Measurements from ENCODE around the gene BEST2.
A peak's percentile ranks its signal among the peaks of the same experiment; 100 is the strongest.
"Not testable (repeated sequence)": the region's sequence is repeated elsewhere in the genome, so short reads cannot be mapped to it uniquely, and the experiment has no call there.

BEST2 gene

DNA sequence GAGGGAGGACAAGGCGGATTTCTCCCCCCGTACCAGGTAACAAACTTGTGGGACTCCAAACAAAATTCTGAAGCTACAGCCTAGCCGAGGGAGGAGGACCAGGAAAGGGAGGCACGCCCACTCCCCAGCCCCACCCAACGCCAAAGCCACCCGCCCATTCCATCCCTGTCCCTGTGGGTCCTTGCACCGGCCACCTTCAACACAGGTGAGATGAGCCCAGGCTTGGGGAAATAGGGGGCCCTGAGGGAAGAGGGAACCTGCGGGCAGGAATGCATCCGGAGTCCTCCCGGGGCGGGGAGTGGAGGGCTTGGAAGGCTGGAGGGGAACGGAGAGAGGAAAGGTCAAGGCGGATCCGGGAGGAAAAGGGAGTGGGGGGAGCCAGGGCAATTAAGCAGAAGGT, at the start of gene BEST2:
BEST2 (plus strand) TSS at position 157 of the 400 bp plus-strand sequence. CDS start 802 bp downstream, outside the sequence.
- peaks cover 12 to 25% of the 10 kb centered on the region in 2 donors for H3K27me3 ChIP-seq (ENCODE audit: control insufficient read depth in 2 of 2, insufficient read depth in 2 of 2, low read length in 2 of 2)
- H3K27ac ChIP-seq (ENCODE audit: low read depth in 2 of 2, low read length in 2 of 2), result peak within 1 kb of the TSS; percentile 51 to 74
- peak within 1 kb of the TSS; percentile 26 to 49 for H3K4me3 ChIP-seq (ENCODE audit: low read length in 2 of 2)
- peaks cover 2 to 16% of the 10 kb centered on the region in 2 donors for H3K4me1 ChIP-seq (ENCODE audit: control insufficient read depth in 2 of 2, insufficient read depth in 2 of 2, low read length in 2 of 2)
- H3K9ac ChIP-seq (ENCODE audit: low read depth in 1 of 2, low read length in 2 of 2), result peak within 1 kb of the TSS in 1 of 2 donors; percentile 29
- H3K36me3 ChIP-seq (ENCODE audit: control insufficient read depth in 2 of 2, insufficient read depth in 2 of 2, low read length in 2 of 2), result peaks cover 10 to 14% of the 10 kb centered on the region in 2 donors
- peaks cover 3 to 5% of the 10 kb centered on the region in 2 donors for H3K9me3 ChIP-seq (ENCODE audit: control insufficient read depth in 2 of 2, low read length in 2 of 2)

DNA sequence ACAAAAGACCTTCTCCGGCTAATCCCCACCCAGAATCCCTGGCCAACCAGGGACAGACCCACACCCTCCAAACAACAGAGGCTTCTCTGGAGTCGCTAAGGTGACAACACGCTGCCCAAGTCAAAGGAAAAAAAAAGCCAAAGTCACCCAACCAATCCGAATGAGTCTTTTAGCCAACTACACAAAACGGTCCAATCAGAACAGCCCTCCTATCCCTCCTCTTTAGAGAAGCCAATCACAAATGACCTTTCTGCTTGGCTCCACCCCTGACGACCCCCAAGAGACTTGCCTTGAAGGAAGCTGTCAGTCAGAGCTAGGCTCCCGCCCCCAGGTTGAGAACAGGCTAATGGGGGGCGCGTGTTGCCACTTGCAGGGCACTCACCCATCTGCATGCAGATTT, 48.5 kb upstream of the BEST2 start:
- Histone ChIP-seq H3K27ac (ENCODE audit: low read depth in 2 of 2, low read length in 2 of 2) (no peak overlapping the region), H3K9me3 (ENCODE audit: control insufficient read depth in 2 of 2, low read length in 2 of 2) (no peaks in the 10 kb centered on the region), H3K4me3 (ENCODE audit: low read length in 2 of 2) (no peak overlapping the region), H3K27me3 (ENCODE audit: control insufficient read depth in 2 of 2, insufficient read depth in 2 of 2, low read length in 2 of 2) (no peaks in the 10 kb centered on the region), H3K4me1 (ENCODE audit: control insufficient read depth in 2 of 2, insufficient read depth in 2 of 2, low read length in 2 of 2) (no peaks in the 10 kb centered on the region), H3K36me3 (ENCODE audit: control insufficient read depth in 2 of 2, insufficient read depth in 2 of 2, low read length in 2 of 2) (peaks cover 48 to 65% of the 10 kb centered on the region in 2 donors), H3K9ac (ENCODE audit: low read depth in 1 of 2, low read length in 2 of 2) (no peak overlapping the region)

DNA sequence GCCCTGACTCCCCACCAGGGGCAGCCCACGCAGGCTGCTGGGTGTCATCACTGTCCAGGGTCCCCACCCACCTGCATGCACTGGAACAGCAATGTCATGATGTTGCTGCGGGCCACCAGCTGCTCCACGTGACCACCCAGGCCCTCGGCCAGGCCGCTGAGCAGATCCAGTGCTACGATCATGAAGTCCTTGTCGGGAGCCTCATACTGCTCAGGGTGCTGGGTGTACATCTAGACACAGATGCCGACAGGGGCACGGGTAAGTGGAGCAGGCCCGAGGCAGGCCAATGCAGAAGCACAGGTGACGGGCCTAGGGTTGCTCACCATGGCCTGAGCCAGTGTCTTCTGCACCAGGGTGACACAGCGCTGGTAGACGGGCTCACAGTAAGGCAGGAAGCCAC, 46.4 kb upstream of the BEST2 start:
- H3K36me3 ChIP-seq (ENCODE audit: control insufficient read depth in 2 of 2, insufficient read depth in 2 of 2, low read length in 2 of 2), result peaks cover 56 to 68% of the 10 kb centered on the region in 2 donors
- H3K9ac ChIP-seq (ENCODE audit: low read depth in 1 of 2, low read length in 2 of 2), result no peak overlapping the region

DNA sequence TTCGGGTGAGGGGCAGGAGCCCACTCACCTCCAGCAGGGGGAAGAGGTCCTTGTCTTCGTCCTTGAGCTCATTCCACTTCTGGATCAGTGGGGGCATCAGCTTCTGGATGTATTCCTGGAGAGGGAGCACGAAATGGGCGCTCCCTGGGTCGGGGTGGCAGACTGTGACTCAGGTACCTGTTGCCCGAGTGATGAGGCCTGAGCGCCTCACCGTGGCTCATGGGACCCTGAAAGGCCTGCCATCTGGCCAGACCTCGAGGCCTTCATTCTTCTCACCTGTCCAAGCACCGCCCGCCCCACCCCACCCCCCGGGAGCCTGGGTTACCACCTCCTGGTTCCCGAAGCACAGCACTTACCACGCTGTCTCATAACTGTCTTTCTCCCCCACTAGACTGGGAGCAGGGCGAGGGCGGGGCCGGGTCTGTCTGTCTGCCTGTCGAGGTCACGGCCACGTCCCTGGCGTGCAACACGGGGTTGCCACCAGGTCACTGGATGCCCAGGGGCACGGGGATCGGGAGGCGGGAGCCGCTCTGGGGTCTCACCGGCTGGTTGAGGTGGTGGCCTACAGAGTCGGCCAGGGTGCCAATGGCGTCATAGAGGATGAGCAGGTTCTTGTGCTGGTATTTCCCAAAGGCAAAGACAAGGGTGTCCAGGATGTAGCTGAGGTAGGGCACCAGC, 45.8 kb upstream of the BEST2 start:
- H3K27ac ChIP-seq (ENCODE audit: low read depth in 2 of 2, low read length in 2 of 2), result no peak overlapping the region
- no peak overlapping the region for H3K4me3 ChIP-seq (ENCODE audit: low read length in 2 of 2)
- no peaks in the 10 kb centered on the region for H3K4me1 ChIP-seq (ENCODE audit: control insufficient read depth in 2 of 2, insufficient read depth in 2 of 2, low read length in 2 of 2)
- H3K36me3 ChIP-seq (ENCODE audit: control insufficient read depth in 2 of 2, insufficient read depth in 2 of 2, low read length in 2 of 2), result peaks cover 60 to 69% of the 10 kb centered on the region in 2 donors
- H3K27me3 ChIP-seq (ENCODE audit: control insufficient read depth in 2 of 2, insufficient read depth in 2 of 2, low read length in 2 of 2), result no peaks in the 10 kb centered on the region
- H3K9ac ChIP-seq (ENCODE audit: low read depth in 1 of 2, low read length in 2 of 2), result no peak overlapping the region
- H3K9me3 ChIP-seq (ENCODE audit: control insufficient read depth in 2 of 2, low read length in 2 of 2), result no peaks in the 10 kb centered on the region

More for the DNA sequence above, 46.4 kb upstream of the BEST2 start:
- no peaks in the 10 kb centered on the region for H3K4me1 ChIP-seq (ENCODE audit: control insufficient read depth in 2 of 2, insufficient read depth in 2 of 2, low read length in 2 of 2)
- no peak overlapping the region for H3K27ac ChIP-seq (ENCODE audit: low read depth in 2 of 2, low read length in 2 of 2)
- H3K9me3 ChIP-seq (ENCODE audit: control insufficient read depth in 2 of 2, low read length in 2 of 2), result no peaks in the 10 kb centered on the region
- no peaks in the 10 kb centered on the region for H3K27me3 ChIP-seq (ENCODE audit: control insufficient read depth in 2 of 2, insufficient read depth in 2 of 2, low read length in 2 of 2)
- H3K4me3 ChIP-seq (ENCODE audit: low read length in 2 of 2), result no peak overlapping the region

DNA sequence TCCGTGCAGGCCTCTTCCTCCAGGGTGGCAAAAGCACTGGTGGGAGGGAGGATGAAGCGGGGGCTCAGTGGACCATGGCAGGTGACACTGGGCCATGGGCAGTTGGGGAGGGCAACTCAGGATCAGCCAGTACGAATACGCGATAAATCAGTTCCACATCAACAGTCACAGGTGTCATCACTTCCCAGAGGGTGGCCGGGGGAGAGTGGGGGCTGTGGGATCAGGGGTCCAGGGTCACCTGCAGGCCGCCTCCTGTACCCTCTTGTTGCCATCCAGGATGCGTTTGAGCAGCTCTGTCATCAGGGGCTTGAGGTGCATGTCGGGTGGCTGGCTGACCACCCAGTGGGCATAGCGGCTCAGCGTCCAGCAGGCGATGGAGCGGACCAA, 45.3 kb upstream of the BEST2 start:
- Histone ChIP-seq H3K4me3 (ENCODE audit: low read length in 2 of 2) (no peak overlapping the region), H3K27ac (ENCODE audit: low read depth in 2 of 2, low read length in 2 of 2) (no peak overlapping the region), H3K27me3 (ENCODE audit: control insufficient read depth in 2 of 2, insufficient read depth in 2 of 2, low read length in 2 of 2) (no peaks in the 10 kb centered on the region), H3K36me3 (ENCODE audit: control insufficient read depth in 2 of 2, insufficient read depth in 2 of 2, low read length in 2 of 2) (peaks cover 58 to 68% of the 10 kb centered on the region in 2 donors), H3K9ac (ENCODE audit: low read depth in 1 of 2, low read length in 2 of 2) (no peak overlapping the region), H3K4me1 (ENCODE audit: control insufficient read depth in 2 of 2, insufficient read depth in 2 of 2, low read length in 2 of 2) (no peaks in the 10 kb centered on the region), H3K9me3 (ENCODE audit: control insufficient read depth in 2 of 2, low read length in 2 of 2) (no peaks in the 10 kb centered on the region)

DNA sequence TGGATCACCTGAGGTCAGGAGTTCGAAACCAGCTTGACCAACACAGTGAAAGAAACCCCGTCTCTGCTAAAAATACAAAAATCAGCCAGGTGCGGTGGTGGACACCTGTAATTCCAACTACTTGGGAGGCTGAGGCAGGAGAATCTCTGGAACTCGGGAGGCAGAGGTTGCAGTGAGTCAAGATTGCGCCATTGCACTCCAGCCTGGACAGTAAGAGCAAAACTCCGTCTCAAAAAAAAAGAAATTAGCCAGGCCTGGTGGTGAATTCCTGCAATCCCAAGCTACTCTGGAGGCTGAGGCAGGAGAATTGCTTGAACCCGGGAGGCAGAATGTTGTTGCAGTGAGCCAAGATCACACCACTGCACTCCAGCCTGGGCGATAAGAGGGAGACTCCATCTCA, 43.0 kb upstream of the BEST2 start:
- Histone ChIP-seq H3K9me3 (ENCODE audit: control insufficient read depth in 2 of 2, low read length in 2 of 2) (no peaks in the 10 kb centered on the region), H3K4me3 (ENCODE audit: low read length in 2 of 2) (no peak overlapping the region), H3K9ac (ENCODE audit: low read depth in 1 of 2, low read length in 2 of 2) (no peak overlapping the region), H3K27me3 (ENCODE audit: control insufficient read depth in 2 of 2, insufficient read depth in 2 of 2, low read length in 2 of 2) (no peaks in the 10 kb centered on the region), H3K36me3 (ENCODE audit: control insufficient read depth in 2 of 2, insufficient read depth in 2 of 2, low read length in 2 of 2) (peaks cover 44 to 61% of the 10 kb centered on the region in 2 donors), H3K4me1 (ENCODE audit: control insufficient read depth in 2 of 2, insufficient read depth in 2 of 2, low read length in 2 of 2) (no peaks in the 10 kb centered on the region), H3K27ac (ENCODE audit: low read depth in 2 of 2, low read length in 2 of 2) (no peak overlapping the region)

DNA sequence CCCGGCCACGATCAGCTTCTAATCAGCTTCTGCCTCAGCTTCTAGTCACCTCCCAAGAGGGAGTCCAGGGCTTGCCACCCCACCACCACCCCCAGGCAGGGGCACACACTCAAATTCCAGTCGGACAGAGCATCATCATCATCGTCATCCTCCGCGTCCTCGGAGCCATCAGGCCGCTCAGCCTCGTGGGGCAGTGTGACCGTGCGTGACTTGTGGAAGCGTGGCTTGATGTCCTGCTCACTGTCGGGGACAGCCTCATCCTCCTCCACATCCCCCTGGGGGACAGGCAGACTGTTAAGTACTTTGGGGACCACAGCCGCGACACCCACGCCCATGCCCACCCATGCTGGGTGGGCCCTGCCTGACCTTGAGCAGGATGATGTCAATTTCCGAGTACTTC, 40.4 kb upstream of the BEST2 start:
- Histone ChIP-seq H3K4me3 (ENCODE audit: low read length in 2 of 2) (no peak overlapping the region), H3K9ac (ENCODE audit: low read depth in 1 of 2, low read length in 2 of 2) (no peak overlapping the region), H3K9me3 (ENCODE audit: control insufficient read depth in 2 of 2, low read length in 2 of 2) (no peaks in the 10 kb centered on the region), H3K27ac (ENCODE audit: low read depth in 2 of 2, low read length in 2 of 2) (no peak overlapping the region), H3K27me3 (ENCODE audit: control insufficient read depth in 2 of 2, insufficient read depth in 2 of 2, low read length in 2 of 2) (no peaks in the 10 kb centered on the region), H3K36me3 (ENCODE audit: control insufficient read depth in 2 of 2, insufficient read depth in 2 of 2, low read length in 2 of 2) (peaks cover 41 to 60% of the 10 kb centered on the region in 2 donors), H3K4me1 (ENCODE audit: control insufficient read depth in 2 of 2, insufficient read depth in 2 of 2, low read length in 2 of 2) (no peaks in the 10 kb centered on the region)

DNA sequence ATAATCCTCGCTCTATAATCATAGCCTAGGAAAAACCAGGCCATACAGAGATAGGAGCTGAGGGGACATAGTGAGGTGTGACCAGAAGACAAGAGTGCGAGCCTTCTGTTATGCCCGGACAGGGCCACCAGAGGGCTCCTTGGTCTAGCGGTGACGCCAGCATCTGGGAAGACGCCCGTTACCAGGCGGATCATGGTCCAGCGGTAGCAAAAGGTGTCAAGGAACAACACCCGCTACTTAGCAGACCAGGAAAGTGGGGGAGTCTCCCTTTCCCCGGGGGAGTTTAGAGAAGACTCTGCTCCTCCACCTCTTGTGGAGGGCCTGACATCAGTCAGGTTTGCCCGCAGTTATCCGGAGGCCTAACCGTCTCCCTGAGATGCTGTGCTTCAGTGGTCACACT, 39.5 kb upstream of the BEST2 start:
- peaks cover 39 to 59% of the 10 kb centered on the region in 2 donors for H3K36me3 ChIP-seq (ENCODE audit: control insufficient read depth in 2 of 2, insufficient read depth in 2 of 2, low read length in 2 of 2)
- H3K4me3 ChIP-seq (ENCODE audit: low read length in 2 of 2); H3K27ac ChIP-seq (ENCODE audit: low read depth in 2 of 2, low read length in 2 of 2); H3K4me1 ChIP-seq (ENCODE audit: control insufficient read depth in 2 of 2, insufficient read depth in 2 of 2, low read length in 2 of 2); H3K9me3 ChIP-seq (ENCODE audit: control insufficient read depth in 2 of 2, low read length in 2 of 2); H3K27me3 ChIP-seq (ENCODE audit: control insufficient read depth in 2 of 2, insufficient read depth in 2 of 2, low read length in 2 of 2); H3K9ac ChIP-seq (ENCODE audit: low read depth in 1 of 2, low read length in 2 of 2): not testable (repeated sequence)

DNA sequence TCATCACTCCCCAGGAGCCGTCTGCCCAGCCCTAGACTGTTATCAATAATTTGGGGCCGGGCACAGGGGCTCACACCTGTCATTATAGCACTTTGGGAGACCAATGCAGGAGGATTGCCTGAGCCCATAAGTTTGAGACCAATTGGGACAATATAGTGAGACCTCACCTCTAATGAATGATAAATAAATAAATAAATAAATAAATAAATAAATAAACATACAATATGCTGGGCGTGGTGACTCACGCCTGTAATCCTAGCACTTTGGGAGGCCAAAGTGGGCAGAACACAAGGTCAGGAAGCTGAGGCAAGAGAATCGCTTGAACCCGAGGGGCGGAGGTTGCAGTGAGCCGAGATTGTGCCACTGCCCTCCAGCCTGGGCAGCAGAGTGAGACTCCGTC, 38.3 kb upstream of the BEST2 start:
- peaks cover 39 to 59% of the 10 kb centered on the region in 2 donors for H3K36me3 ChIP-seq (ENCODE audit: control insufficient read depth in 2 of 2, insufficient read depth in 2 of 2, low read length in 2 of 2)
- not testable (repeated sequence) for H3K4me3 ChIP-seq (ENCODE audit: low read length in 2 of 2); H3K27ac ChIP-seq (ENCODE audit: low read depth in 2 of 2, low read length in 2 of 2); H3K4me1 ChIP-seq (ENCODE audit: control insufficient read depth in 2 of 2, insufficient read depth in 2 of 2, low read length in 2 of 2); H3K9ac ChIP-seq (ENCODE audit: low read depth in 1 of 2, low read length in 2 of 2); H3K27me3 ChIP-seq (ENCODE audit: control insufficient read depth in 2 of 2, insufficient read depth in 2 of 2, low read length in 2 of 2); H3K9me3 ChIP-seq (ENCODE audit: control insufficient read depth in 2 of 2, low read length in 2 of 2)

DNA sequence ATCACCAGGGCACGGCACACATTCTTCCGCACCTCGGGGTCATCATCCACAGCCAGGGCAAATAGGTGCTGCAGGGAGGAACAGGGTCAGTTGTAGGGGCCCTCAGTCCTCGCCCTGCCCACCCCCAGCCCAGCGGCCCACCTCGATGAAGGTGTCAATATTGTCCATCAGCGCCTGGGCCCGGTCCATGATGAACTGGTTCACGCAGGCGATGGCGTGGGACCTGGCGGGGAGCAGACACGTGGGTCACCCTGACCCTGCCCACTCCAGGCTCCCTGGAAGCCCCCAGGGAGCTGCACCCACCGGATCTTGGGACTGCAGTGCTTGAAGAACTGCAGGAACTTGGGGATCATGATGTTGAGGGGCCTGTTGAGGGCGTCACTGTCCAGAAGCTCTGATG, 36.5 kb upstream of the BEST2 start:
- H3K4me1 ChIP-seq (ENCODE audit: control insufficient read depth in 2 of 2, insufficient read depth in 2 of 2, low read length in 2 of 2), result no peaks in the 10 kb centered on the region
- H3K4me3 ChIP-seq (ENCODE audit: low read length in 2 of 2), result no peak overlapping the region
- H3K36me3 ChIP-seq (ENCODE audit: control insufficient read depth in 2 of 2, insufficient read depth in 2 of 2, low read length in 2 of 2), result peaks cover 36 to 54% of the 10 kb centered on the region in 2 donors
- H3K9ac ChIP-seq (ENCODE audit: low read depth in 1 of 2, low read length in 2 of 2), result no peak overlapping the region
- H3K27ac ChIP-seq (ENCODE audit: low read depth in 2 of 2, low read length in 2 of 2), result no peak overlapping the region
- H3K9me3 ChIP-seq (ENCODE audit: control insufficient read depth in 2 of 2, low read length in 2 of 2), result no peaks in the 10 kb centered on the region
- no peaks in the 10 kb centered on the region for H3K27me3 ChIP-seq (ENCODE audit: control insufficient read depth in 2 of 2, insufficient read depth in 2 of 2, low read length in 2 of 2)
